Measurements from ENCODE around the gene SLC28A1. TPM values are rescaled to one million over a fixed set of nuclear protein-coding genes. Genes with fewer than 3 reads are reported as not detected.

The SLC28A1 gene
- total and polyA plus RNA-seq, 2 of the 4 experiments (the other 2 are of a cell fraction) = not detected

GRCh38 chr15:84883916-84884781 lies at the start of gene SLC28A1 (continued):
- TF ChIP-seq USF2 (IDR thresholded peaks at IDR 0.05; ENCODE audit: low read depth, low read length) = no peak

GRCh38 chr15:84834969-84835368 lies 49.5 kb upstream of the SLC28A1 start:
- H2AK9ac ChIP-seq (replicated peaks; ENCODE audit: low read depth, low read length, poor library complexity) = no peak overlapping the region
- DNase-seq = no peak

More at GRCh38 chr15:84834969-84835368, 49.5 kb upstream of the SLC28A1 start:
- Histone ChIP-seq H3K18ac (ENCODE audit: low read depth, low read length) (no peak overlapping the region), H3K27ac (ENCODE audit: insufficient read depth, low read length) (no peak overlapping the region), H3K9me3 (ENCODE audit: control insufficient read depth, insufficient read depth, low read length) (no peaks in the 10 kb centered on the region), H3K4ac (ENCODE audit: low read depth, low read length) (no peak overlapping the region), H3K4me3 (ENCODE audit: insufficient read depth, low read depth, low read length) (no peak overlapping the region), H4K91ac (ENCODE audit: insufficient read depth, low read depth, low read length) (no peak overlapping the region), H4K20me1 (ENCODE audit: insufficient read depth, low read length) (peaks cover 3% of the 10 kb centered on the region; the same call in 1 of the 2 replicates), H2BK5ac (ENCODE audit: low read depth, low read length, poor library complexity, severe bottlenecking) (no peak overlapping the region), H3K4me1 (ENCODE audit: control insufficient read depth, insufficient read depth, low read length) (peaks cover 3% of the 10 kb centered on the region; the same call in 1 of the 2 replicates), H2AK5ac (ENCODE audit: low read depth, low read length) (no peak overlapping the region), H2BK15ac (ENCODE audit: low read depth, low read length) (no peak overlapping the region), H2AFZ (replicated peaks; ENCODE audit: low read length, poor library complexity) (no peak overlapping the region), H3K56ac (ENCODE audit: extremely low read depth, insufficient read depth, low read length) (no peak overlapping the region), H2BK120ac (ENCODE audit: low read depth, low read length) (no peak overlapping the region), H3K36me3 (ENCODE audit: control insufficient read depth, insufficient read depth, low read length) (no peaks in the 10 kb centered on the region), H3K23ac (ENCODE audit: low read depth, low read length) (no peak overlapping the region), H3K9me1 (ENCODE audit: insufficient read depth, low read length) (peaks cover 6% of the 10 kb centered on the region; the same call in 1 of the 2 replicates), H3K9ac (ENCODE audit: low read depth, low read length) (no peak overlapping the region), H3K4me2 (ENCODE audit: low read depth, low read length) (no peak overlapping the region), H4K8ac (ENCODE audit: low read depth in 2 of 2, low read length in 2 of 2) (no peak overlapping the region), H2BK20ac (ENCODE audit: low read depth, low read length) (no peak overlapping the region), H3K14ac (replicated peaks; ENCODE audit: low read depth, low read length) (no peak overlapping the region), H3K79me1 (ENCODE audit: low read depth in 1 of 2, low read length in 2 of 2) (no peaks in the 10 kb centered on the region), H3K27me3 (ENCODE audit: control insufficient read depth, insufficient read depth, low read length) (peaks cover 32% of the 10 kb centered on the region), H4K5ac (ENCODE audit: low read depth, low read length) (no peak overlapping the region)
- dilution Hi-C loops (cut with HindIII; ENCODE audit: low sequenced_read_pairs, unreplicated experiment) = no loop called here
- TF ChIP-seq POLR2A (IDR thresholded peaks at IDR 0.05; ENCODE audit: low read depth, low read length) (no peak), RAD21 (IDR thresholded peaks at IDR 0.05; ENCODE audit: low read length) (no peak), USF2 (IDR thresholded peaks at IDR 0.05; ENCODE audit: low read depth, low read length) (no peak), CHD1 (IDR thresholded peaks at IDR 0.05; ENCODE audit: low read depth, low read length) (no peak), CEBPB (IDR thresholded peaks at IDR 0.05; ENCODE audit: low read depth, low read length) (no peak), MAZ (IDR thresholded peaks at IDR 0.05; ENCODE audit: borderline replicate concordance, low read depth, low read length) (no peak), MXI1 (IDR thresholded peaks at IDR 0.05; ENCODE audit: borderline replicate concordance, low read depth, low read length) (no peak), BHLHE40 (IDR thresholded peaks at IDR 0.05; ENCODE audit: low read depth, low read length) (no peak), NFE2L2 (IDR thresholded peaks at IDR 0.05; ENCODE audit: low read depth, low read length) (no peak), ELK1 (IDR thresholded peaks at IDR 0.05; ENCODE audit: borderline replicate concordance, low read depth, low read length) (no peak)
- CTCF ChIA-PET = interaction anchor here (0.6 kb wide), 1 partner anchor 118 kb away, joined by 3 read pairs; no protein-coding TSS in a partner anchor
- POLR2A ChIA-PET (ENCODE audit: unreplicated experiment) = no interaction called here
- intact Hi-C loops (cut with micrococcal nuclease) = no loop called here
- no CpG with 5 or more reads among the region's 5 CpGs for WGBS, 2 experiments (ENCODE audit: extremely low coverage in 2 of 2, insufficient read length in 1 of 2)
- no TSS peak for BruUV-seq (replicated peaks)
- in situ Hi-C loops (cut with MboI; ENCODE audit: low sequenced_read_pairs) = no loop called here
- ATAC-seq (ENCODE audit: low read depth) = no peak
